Fibroblast of lung (primary cell): ENCODE measurements around the gene TENM4. TPM values are rescaled to one million over a fixed set of nuclear protein-coding genes. Genes with fewer than 3 reads are reported as not detected.

Source experiments
- DNase-seq, 2 donors: peaks; one replicate each; pipeline versions ENCODE4 v3.0.0 to v3.0.0-alpha.2; 2010; ENCODE audit warnings: low read depth in 2 of 2
- H2AFZ ChIP-seq: 2 replicates; pipeline ENCODE4 v1.5.1; 2012; ENCODE audit warnings: low read length, control low read depth, inconsistent platforms
- H3K27ac ChIP-seq: 2 replicates; pipeline ENCODE4 v1.5.1; 2011; ENCODE audit warnings: low read length, control low read depth; ENCODE audit not compliant: insufficient read depth
- H3K27me3 ChIP-seq: 2 replicates; pipeline ENCODE4 v1.5.1; 2011; ENCODE audit warnings: mild to moderate bottlenecking, low read length; ENCODE audit not compliant: control insufficient read depth, insufficient read depth
- H3K36me3 ChIP-seq: 2 replicates; pipeline ENCODE4 v1.5.1; 2011; ENCODE audit warnings: low read length; ENCODE audit not compliant: control insufficient read depth, insufficient read depth
- H3K4me1 ChIP-seq: 2 replicates; pipeline ENCODE4 v1.5.1; 2011; ENCODE audit warnings: low read length; ENCODE audit not compliant: control insufficient read depth, insufficient read depth; ENCODE audit errors: extremely low read depth
- H3K4me2 ChIP-seq: 2 replicates; pipeline ENCODE4 v1.5.1; 2011; ENCODE audit warnings: low read length, control low read depth; ENCODE audit not compliant: insufficient read depth; ENCODE audit errors: extremely low read depth
- H3K4me3 ChIP-seq, 4 experiments: fragments of 200-600 bp in 1 of 4; sonication (generic) in 1 of 4; replicated peaks in 1 of 4; 2 replicates each; pipeline ENCODE4 v1.5.1; 2011 to 2016; ENCODE audit warnings: low read length in 4 of 4, low read depth in 3 of 4, mild to moderate bottlenecking in 3 of 4, control low read depth in 2 of 4, inconsistent platforms in 1 of 4, mixed read lengths in 1 of 4; ENCODE audit not compliant: insufficient read depth in 1 of 4; ENCODE audit errors: control extremely low read depth in 1 of 4
- H3K79me2 ChIP-seq: 2 replicates; pipeline ENCODE4 v1.5.1; 2012; ENCODE audit warnings: mild to moderate bottlenecking, low read length, inconsistent platforms; ENCODE audit not compliant: control insufficient read depth, insufficient read depth
- H3K9ac ChIP-seq: 2 replicates; pipeline ENCODE4 v1.5.1; 2011; ENCODE audit warnings: mild to moderate bottlenecking, low read length, control low read depth; ENCODE audit not compliant: insufficient read depth
- H3K9me3 ChIP-seq: 2 replicates; pipeline ENCODE4 v1.5.1; 2012; ENCODE audit warnings: low read depth, low read length; ENCODE audit not compliant: control insufficient read depth, insufficient read depth
- H4K20me1 ChIP-seq: 2 replicates; pipeline ENCODE4 v1.5.1; 2011; ENCODE audit warnings: low read length; ENCODE audit not compliant: control insufficient read depth, insufficient read depth; ENCODE audit errors: extremely low read depth
- CTCF ChIP-seq, 2 donors: IDR thresholded peaks in 1 of 2; conservative IDR thresholded peaks in 1 of 2; 1 replicate in 1 of 2; 2 replicates in 1 of 2; pipeline ENCODE4 v1.5.1; 2011 to 2012; ENCODE audit warnings: low read length in 2 of 2, control low read depth in 1 of 2, inconsistent platforms in 1 of 2, low read depth in 1 of 2, mild to moderate bottlenecking in 1 of 2
- EZH2 ChIP-seq: IDR thresholded peaks from 2 replicates; pipeline ENCODE4 v1.5.1; 2012; ENCODE audit warnings: low read length, control low read depth, mild to moderate bottlenecking; ENCODE audit errors: missing control alignments
- polyA plus RNA-seq, 2 donors: library from polyadenylated mRNA; depleted of rRNA in 1 of 2; stranded (reverse) in 1 of 2; unstranded in 1 of 2; fragments of >200 nt; gene quantifications; 2 replicates each; pipeline ENCODE4 v1.2.1, GENCODE V29; 2011 to 2012; ENCODE audit warnings: missing spikeins in 1 of 2
- total RNA-seq: library from RNA; depleted of rRNA; stranded (reverse); fragments of >200 nt; gene quantifications from 2 replicates; pipeline ENCODE4 v1.2.1, GENCODE V29; 2014

Gene TENM4
- total and polyA plus RNA-seq, 2 donors (not counting 1 experiment from before 2014, with no cell fraction given), result 4.6 to 48.4 TPM

GRCh38 chr11:79258576-79258975, 182.3 kb downstream of the TENM4 start:
- H3K9me3 ChIP-seq, result no peaks in the 10 kb centered on the region
- no peaks in the 10 kb centered on the region for H3K27me3 ChIP-seq
- TF ChIP-seq EZH2 (no peak), CTCF (conservative IDR thresholded peaks at IDR 0.05 in 1 of 2, IDR thresholded peaks at IDR 0.05 in 1 of 2; ENCODE audit: low read depth in 1 of 2, low read length in 2 of 2) (no peak)
- H3K4me1 ChIP-seq, result no peaks in the 10 kb centered on the region
- H3K4me3 ChIP-seq, result no peak overlapping the region
- H3K27ac ChIP-seq, result no peak overlapping the region
- no peaks in the 10 kb centered on the region for H3K36me3 ChIP-seq
- H4K20me1 ChIP-seq, result no peaks in the 10 kb centered on the region
- H2AFZ ChIP-seq, result no peak overlapping the region
- H3K79me2 ChIP-seq, result no peaks in the 10 kb centered on the region
- DNase-seq, result peak in 1 of 2 donors; percentile 33
- no peak overlapping the region for H3K9ac ChIP-seq
- no peak overlapping the region for H3K4me2 ChIP-seq

GRCh38 chr11:79255965-79256364, 184.9 kb downstream of the TENM4 start:
- H3K36me3 ChIP-seq, result no peaks in the 10 kb centered on the region
- no peak for TF ChIP-seq CTCF (conservative IDR thresholded peaks at IDR 0.05 in 1 of 2, IDR thresholded peaks at IDR 0.05 in 1 of 2; ENCODE audit: low read depth in 1 of 2, low read length in 2 of 2)
- TF ChIP-seq EZH2, result no peak
- H3K27me3 ChIP-seq, result no peaks in the 10 kb centered on the region
- no peaks in the 10 kb centered on the region for H3K9me3 ChIP-seq
- no peaks in the 10 kb centered on the region for H4K20me1 ChIP-seq
- no peak overlapping the region for H2AFZ ChIP-seq
- H3K9ac ChIP-seq, result no peak overlapping the region
- no peak overlapping the region for H3K4me2 ChIP-seq
- H3K4me3 ChIP-seq, result no peak overlapping the region
- no peak for DNase-seq
- H3K4me1 ChIP-seq, result no peaks in the 10 kb centered on the region
- H3K79me2 ChIP-seq, result no peaks in the 10 kb centered on the region
- no peak overlapping the region for H3K27ac ChIP-seq

- no peaks in the 10 kb centered on the region for H3K79me2 ChIP-seq
- no peak overlapping the region for H3K4me2 ChIP-seq
- no peak overlapping the region for H3K4me3 ChIP-seq
- TF ChIP-seq CTCF (conservative IDR thresholded peaks at IDR 0.05 in 1 of 2, IDR thresholded peaks at IDR 0.05 in 1 of 2; ENCODE audit: low read depth in 1 of 2, low read length in 2 of 2) (no peak), EZH2 (no peak)
- no peaks in the 10 kb centered on the region for H3K9me3 ChIP-seq
- no peak overlapping the region for H3K27ac ChIP-seq
- no peaks in the 10 kb centered on the region for H3K36me3 ChIP-seq
- no peaks in the 10 kb centered on the region for H3K4me1 ChIP-seq
- H3K27me3 ChIP-seq, result no peaks in the 10 kb centered on the region
- no peaks in the 10 kb centered on the region for H4K20me1 ChIP-seq
- no peak overlapping the region for H2AFZ ChIP-seq
- no peak for DNase-seq
- no peak overlapping the region for H3K9ac ChIP-seq
Measured at GRCh38 chr11:79253280-79253679, 187.6 kb downstream of the TENM4 start.
